COR-L47 (cell line): ENCODE measurements around the gene INPP5A.

Experiments used
- DNase-seq: peaks from one replicate; lab custom pipeline; 2025; lab: John Stamatoyannopoulos, UW

INPP5A gene

DNA sequence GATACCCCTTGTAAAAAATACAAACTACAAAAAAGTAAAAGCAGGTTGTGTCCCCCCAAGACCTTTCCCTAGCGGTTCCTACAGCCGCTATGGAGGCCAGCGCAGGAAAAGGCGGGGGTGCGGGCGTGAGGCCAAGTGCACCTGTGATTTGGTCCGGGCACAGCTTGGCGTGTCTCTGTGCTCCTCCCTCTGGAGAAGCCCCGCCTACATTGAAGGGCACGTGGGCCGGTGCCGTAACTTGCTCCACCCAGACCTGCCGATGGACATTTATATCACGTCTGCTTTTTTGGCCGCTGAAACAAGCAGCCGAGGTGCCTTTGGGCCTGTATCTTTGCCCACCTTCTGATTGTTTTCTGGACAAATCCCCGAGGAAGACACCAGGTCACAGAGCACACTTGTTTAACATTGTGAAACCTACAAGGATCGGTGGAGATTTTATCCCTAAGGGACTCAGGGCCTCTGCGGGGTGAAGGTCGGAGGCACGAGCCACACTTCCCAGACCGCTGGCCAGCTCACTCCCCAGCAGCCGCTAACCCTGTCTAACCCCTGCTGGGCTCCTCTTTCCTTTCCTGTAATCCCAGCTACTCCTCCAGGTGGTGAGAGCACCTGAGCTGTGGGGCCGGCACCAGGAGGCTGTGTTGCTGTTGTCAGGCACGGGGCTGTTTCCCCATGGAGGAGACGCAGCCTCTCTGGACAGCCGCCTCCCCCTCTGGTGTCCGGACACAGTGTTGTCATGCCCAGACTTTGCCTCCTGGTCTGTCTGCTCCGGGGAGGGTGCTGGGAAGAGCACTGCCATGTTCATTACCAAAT is 18.8 kb upstream of the INPP5A start:
- no peak for DNase-seq

DNA sequence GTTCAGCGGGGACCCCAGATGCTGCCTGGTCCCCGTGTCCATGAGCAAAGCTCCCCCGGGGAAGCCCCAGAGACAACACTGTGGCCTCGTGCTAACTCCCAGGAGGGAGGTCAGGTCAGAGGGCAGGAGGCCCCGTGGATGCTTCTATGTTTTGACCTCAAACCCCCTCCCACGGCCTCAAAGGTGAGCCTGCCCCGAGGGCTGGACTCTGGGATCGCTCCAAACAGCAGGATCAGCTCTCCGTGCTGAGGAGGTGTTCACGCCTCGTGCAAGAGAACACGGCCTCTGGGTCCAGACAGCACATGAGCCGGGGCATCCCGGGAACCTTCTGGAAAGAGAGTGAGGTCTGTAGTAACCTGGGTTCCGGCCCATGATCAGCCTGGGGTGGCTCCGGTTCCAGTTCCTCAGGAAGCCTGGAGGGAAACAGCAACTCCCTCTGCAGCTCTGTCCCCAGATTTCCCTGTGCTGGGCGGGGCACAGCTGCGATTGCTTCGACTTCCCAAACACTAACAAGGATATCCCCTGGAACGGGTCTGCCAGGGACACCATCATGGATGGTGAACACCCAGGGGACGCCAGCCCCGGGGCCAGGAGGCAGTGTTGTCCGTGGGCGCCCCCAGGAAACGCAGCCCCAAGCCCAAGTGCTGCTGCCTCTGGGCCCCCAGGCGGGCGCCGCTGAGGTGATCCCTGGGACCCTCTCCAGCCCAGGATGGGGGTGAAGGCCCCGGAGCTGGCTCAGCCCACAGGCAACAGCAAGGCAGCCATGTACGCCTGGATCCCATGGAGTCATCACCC is 18.0 kb upstream of the INPP5A start:
- DNase-seq = no peak

DNA sequence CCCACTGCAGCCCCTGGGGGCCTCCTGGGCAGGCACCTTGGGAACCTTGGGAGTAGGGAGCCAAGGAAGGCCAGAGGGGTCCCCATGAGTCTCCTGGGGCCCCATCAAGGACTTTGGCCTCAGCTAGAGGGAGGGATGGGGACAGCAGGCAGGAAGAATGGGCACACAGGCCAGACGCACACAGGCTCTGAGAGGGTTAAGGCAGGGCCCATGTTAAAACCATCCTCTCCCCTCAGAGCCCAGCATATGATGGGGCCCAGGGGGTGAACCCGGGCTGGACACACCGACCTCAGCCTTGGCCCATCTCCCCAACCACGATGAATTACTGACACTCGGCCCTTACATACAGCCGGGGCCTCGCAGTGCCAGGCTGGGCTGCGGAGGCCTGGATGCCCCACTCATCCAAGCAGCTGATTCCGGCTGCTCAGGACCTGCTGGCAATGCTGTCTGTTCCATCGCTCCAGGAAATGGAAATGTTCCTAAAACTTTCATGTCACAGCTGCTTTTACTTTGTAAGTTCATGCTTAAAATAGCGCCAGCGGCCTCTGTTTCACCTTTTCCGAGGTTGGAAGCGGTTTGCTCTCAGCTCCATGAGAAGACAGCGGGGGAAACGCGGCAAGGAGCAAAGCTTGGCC is 17.3 kb upstream of the INPP5A start:
- DNase-seq = no peak

DNA sequence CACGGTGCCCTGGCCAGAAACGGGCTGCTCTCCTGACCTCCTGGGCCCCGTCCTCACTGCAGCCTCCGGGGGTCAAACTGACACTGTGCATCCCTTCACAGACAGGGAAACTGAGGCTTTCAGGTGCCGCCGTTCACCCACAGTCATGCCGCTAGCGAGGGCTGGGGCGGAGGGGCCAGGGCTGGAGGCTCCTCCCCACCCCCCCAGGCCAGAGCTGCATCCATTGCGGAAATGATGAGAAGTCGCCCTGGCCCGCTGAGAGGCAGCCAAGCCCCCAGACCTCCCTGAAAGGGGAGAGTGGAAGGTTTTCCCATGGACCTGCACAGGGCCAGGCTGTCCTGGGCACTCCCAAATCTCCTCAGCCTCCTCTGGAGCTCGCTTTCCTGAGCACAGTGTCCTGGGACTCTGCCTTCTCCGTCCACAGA is 16.5 kb upstream of the INPP5A start:
- no peak for DNase-seq

DNA sequence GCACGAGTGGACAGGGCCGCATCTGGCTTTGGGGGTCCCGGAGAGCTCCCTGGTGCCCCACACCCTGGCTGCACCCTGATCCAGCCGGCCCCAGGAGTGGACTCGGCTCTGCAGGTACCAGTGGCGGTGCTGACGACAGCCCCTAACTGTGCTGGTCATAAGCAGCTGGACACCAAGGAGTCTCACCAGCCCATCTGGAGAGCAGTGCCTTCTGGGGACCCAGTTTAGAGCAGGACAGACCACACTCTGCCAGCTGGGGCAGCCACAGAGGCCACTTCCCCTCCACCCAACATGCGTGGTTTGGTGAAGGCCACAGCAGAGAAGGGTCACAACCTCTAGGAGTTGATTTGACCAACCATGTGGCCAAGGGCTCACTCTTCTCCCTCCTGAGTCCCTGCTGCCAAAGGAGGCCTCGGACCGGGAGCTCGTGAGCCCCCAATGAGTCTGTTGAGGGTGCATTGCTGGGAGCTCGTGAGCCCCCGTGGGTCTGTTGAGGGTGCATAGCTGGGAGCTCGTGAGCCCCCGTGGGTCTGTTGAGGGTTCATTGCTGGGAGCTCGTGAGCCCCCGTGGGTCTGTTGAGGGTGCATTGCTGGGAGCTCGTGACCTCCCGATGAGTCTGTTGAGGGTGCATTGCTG is 16.0 kb upstream of the INPP5A start:
- no peak for DNase-seq

DNA sequence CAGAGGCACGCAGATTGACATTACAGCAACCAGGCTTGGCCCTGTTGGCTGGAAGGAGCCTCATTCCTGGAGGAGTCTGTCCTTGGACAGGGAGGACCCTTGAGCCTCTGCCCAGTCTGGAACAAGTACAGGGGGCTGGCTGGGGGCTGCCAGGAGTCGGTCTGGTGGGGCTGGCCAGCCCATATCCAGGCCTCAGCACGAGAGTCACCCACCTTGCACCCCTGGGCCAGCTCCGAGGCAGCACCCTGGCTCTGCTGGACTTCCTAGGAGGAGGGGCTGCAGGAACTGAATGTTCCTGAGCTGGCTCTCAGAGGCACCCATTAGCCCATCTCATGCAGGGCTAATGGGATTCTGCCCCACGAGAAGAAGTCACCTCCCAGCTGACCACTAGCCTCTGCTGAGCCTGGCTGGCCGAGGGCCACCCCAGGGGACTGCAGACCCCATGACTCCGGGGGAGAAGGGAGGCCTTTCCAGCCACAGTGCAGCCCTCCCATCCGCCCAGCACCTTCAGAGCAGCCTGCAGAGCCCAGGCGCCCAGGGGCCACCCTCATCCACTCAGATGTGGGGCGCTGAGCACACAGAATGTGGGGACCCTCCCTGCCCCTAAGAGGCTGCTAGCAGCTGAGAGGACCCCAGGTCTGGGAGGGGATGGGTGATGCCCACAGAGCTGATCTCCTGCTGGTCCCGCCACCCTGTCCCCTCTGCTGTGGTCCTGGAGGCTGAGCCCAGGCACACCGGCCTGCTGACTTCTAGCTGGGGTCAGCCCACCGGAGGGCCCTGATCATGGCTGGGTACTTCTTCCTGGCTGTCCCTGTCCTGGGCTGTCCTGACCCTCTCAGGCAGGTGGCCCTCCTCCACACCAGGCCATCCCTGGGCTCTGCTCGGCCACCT is 14.8 kb upstream of the INPP5A start:
- no peak for DNase-seq

DNA sequence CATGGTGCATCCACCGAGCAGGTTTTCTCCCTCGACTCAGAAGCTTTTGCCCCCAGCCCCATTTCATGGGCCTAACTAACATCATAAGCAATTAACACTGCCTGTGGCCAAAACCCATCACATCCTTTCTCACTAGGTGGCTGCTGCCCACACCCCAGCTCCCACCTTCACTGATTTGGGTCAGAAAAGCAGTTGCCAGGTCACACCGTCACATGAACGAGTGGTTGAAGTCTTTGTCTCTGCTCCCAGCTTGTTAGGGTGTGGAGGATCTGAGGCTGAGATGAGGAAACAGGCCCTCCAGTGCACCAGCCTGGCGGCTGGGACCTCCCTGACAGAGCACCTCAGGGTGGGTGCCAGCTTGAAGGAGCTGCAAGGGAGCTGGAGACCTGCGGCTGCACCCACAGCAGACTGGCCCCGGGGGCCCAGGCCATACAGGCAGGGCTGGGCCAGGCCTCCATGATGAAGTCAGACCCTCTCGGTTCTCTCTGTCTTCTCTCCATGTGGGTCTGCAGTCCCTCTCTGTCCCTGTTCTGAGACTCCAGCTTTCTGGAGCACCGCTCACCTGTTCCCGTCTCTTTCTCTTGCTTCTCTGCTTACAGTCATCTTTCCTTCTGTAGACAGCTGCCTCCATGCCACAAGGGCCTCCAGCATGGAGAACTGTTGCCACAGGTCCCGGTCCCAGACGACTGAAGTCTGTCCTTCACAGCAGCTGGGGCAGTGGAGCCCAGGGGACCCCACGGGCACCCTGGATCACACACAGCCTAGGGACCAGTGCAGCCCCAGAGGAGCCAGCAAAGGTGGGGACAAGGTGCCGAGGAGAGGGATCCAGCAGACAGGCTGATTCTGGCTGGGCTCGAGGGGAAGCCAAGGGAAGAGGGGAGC is 13.8 kb upstream of the INPP5A start:
- DNase-seq = no peak

DNA sequence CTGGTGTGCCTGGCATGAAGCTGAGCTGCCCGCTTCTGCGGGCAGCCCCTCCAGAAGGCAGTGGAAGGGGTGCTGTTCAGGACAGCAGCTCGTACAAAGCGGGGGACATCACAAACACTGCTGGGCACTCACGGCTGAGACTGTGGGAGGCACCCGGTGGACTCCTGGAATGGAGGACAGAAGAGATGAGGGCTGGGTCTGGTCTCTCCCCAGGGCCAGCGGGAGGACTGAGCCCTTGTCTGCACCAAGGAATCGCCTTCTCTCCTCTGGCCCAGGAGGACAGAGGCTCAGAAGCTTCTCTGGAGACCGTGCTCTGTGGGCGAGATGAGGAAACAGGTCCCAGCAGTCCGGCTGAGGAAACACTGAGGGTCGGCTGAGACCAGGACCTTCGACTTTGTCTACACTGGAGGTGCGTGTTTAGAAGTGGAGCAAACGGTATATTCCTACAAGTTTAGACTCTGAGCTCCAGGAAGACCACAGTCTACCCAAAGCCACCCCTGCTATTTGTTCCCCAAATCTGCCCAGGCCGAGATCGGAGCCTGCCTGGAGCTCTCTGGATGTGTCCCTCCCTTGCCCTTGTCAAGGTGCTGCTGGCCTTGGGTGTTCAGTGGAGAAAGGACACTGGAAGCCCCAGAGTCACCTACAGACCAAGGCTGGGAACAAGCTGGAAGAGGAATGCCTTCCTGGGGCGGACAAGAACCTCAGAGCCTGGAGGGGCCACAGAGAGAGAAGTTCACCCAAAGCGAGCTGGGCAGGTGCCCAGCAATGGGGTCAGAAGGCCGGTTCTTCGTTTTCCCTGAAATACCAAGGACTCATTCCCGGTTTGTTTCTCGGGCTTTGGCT is 12.9 kb upstream of the INPP5A start:
- DNase-seq = no peak

DNA sequence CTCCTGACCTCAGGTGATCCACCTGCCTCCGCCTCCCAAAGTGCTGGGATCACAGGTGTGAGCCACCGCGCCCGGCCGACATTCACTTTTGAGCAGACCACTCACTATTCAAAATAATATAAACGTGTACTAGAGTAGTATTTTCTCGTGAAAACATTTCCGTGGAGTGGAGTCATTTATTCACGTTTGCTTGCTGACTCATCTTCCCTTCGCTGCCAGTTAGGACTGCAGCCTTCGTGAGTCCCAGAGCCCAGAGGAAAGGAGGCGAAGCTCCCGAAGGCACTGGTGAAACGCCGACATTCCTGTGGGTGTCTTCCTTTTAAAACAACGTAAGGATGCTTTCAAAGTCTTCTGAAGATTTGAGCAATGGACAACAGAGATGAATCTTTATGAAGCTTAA is 10.9 kb upstream of the INPP5A start:
- no peak for DNase-seq

DNA sequence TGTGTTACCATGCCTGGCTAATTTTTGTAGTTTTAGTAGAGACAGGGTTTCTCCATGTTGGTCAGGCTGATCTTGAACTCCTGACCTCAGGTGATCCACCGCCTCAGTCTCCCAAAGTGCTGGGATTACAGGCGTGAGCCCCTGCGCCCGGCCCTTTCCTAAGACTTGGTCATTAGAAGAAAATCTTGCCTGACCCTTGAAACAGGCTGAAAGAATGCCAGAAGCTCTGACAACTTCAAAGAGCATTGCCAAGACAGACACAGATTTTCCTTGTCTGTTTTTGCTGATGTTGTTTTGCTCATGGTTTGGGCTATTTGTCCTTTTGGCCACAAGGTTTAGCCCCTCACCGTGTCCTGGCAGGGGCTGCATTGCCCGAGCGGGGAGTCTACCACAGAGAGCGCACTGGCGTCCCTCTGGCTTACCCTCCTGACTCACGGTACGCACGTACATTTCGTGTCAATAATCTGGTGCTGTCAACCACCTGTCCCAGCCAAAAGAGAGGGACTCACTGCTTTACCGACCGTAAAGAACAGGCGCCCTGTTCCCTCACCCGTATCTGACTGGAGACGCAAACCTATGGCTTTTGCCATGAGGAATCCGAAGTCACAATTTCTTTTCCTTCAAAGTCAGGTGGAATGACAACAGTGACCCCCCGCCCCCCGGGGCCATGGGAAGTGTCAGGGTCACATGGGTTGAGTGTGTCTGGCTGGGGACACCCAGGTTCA is 10.1 kb upstream of the INPP5A start:
- DNase-seq = no peak

DNA sequence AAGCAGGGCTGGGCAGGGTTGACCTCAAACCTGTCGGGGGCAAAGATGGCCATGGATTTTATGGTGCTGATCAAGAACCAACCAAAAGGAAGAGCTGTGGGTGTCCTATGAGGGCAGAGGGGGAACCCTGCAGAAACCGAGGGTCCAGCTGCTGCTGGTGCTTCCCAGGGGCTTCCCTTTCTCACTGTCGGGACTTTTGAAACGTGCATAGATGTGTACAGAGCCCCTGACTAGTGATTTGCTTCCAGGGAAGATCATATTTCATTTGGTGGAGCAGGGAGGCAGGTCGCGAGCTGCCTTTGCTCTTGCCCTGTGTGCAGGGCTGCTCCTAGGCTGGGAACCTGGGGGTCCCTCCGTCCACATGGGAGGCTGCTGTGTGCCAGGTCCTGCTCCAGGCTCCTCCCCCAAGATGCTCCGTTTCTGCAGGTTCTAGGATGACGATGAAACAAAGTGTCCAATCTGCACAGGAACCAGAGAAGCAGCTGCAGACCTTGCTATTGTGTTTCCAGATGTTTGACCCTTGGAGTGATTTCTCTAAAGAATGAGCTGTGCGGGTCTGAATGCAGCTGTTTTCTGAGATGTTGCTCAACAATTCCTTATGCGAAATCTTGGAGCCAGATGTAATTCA is 9.4 kb upstream of the INPP5A start:
- DNase-seq = no peak

DNA sequence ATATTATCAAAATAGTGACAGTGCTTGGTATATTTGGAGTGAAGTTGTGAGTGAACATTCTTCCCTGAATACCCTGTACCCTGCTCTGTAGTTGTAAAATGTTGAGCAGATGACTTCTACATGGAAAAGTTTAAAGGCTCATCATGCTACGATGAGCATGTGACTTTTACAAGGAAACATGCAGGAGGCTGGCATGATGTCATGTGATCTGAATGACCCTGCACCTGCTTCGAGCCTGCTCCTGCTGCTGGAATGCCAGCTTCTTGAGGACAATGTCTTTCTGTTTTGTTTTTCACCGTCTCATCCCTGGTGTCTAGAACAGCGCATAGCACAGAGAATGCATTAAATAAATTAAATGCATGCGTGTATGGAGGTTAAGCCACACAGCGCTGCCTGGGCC is 5.4 kb upstream of the INPP5A start:
- DNase-seq = no peak

DNA sequence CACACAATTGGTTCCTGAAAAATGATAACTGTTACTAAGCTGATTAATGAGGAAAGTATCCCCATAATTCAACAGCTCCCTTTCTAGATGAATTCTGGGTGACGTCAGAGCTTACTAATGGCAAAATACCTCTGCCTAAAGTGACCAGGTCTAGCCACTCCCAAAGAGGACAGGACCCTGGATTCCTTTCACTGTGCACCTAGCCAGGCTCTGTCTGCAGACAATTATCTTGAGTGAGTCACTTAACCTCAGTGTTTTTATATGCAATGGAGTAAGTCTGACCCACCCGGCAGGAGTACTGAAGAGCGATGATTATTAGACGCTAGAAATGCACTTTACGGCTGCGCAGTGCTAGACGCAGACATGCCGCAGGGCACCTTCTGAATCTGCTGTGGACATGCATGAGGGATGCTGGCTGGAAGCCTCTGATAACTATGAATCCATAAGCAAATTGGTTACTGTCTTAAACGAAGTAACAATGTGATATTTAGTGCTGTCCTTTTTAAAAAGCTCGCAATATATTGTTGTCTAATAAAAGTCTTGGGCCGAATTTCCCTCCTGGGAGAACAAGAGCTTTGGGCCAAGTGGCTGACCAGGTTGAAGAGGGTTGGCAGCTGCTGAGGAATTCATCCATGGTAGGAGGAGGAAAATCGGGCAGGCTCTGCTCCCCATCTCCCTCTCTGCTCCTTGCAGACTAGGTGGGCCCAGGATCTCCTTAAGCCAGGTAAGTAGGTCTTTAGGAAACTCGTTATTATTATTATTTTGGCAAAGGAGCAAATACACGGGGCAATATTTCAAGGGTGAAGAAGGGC is 4.6 kb upstream of the INPP5A start:
- no peak for DNase-seq

DNA sequence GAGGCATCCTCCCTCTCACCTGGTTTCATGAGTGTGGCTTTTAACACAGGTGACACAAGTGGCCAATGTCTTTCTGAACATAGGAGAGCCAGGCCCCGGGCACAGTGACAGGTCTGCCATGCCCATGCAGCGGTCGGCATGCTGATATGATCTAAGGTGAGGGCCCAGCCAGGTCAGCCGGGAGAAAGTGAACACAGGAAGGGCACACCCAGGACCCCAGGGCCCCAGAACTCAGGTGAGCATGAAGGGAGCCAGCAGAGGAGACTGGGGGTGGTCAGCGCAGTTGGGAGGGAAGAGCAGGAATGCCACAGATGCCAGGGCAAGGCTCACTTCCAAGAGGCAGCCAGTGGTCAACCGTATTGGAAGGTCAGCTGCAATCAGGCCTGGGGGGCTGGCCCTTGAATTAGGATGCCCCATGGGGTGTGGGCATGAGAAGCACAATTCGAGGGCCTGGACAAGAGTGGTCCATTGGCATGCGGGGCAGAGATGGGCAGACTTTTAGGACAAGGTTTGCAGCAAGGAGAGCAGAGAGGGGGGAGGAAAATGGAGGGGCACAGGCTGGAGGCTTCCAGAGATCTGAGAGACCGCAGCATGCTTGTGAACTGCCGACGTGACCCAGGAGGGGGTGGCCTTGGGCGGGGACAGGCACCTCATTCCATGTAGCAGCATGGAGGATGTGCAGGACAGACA is 3.9 kb upstream of the INPP5A start:
- DNase-seq = no peak

DNA sequence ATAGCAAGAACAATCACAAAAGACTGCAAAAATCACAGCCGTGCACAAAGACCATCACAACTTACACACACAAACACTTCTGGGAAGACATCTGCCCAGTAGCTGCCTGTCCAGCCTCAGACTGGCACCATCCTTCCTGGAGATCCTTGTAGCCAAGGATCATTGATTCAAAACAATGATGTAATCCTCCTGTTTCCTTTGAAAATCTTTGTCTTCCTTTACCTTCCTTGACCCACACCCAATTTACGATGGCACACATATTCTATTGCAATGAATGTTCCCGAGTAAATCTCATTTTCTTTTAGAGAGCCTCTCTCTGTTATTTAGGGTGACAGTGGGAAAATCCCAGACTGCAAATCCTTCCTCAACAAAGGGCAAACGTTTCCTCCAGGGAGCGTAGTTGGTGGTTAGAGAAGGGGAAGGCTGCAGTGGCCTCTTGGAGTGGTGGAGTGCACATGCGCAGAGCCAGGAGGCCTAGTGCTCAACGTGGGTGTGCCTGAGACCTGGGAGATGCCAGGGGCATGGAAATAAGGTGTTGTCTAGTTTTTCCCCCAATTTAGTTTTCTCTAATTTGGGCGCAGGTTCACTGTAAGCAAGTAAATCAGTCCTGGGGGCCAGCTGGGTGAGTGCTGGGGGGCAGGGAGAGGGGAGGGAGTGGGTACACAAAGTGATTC is 3.1 kb upstream of the INPP5A start:
- no peak for DNase-seq

DNA sequence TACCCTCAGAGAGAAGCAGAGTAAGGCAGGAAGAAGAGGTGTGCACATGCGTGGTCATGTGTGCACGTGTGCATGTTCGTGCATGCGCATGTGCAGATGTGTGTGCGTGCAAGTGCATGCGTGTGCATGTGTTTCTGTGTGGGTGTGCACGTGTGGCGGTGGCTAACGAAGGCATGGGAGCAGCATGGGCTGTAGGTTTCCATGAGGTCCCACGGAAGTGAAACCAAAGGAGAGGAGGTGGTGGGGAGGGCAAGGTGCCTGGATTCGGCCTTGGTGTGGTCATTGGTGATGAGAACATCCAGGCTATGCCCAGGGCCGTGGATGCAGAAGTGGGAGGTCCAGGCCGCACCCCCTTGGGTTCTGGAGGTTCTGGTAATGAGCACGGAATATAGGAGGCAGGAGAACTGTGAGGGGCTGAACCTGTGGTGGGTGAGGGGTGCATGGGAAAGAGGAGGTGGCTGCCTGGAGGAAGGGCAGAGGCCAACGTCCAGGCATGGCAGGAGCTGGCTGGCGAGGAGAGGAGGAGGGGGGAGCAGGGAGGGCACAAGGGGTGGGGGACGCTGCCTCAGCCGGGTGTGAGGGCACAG is 2.4 kb upstream of the INPP5A start:
- no peak for DNase-seq
